ENCODE measurements around the gene RRH.

- TF ChIP-seq CTCF (IDR thresholded peaks at IDR 0.05) = no peak
- TF ChIP-seq POLR2A (IDR thresholded peaks at IDR 0.05) = no peak
Observed at GRCh38 chr4:109886303-109886702, 58.5 kb downstream of the RRH start.
